ENCODE data around the gene GDF10. TPM values are rescaled to one million over a fixed set of nuclear protein-coding genes. Genes with fewer than 3 reads are reported as not detected.
A peak's percentile ranks its signal among the peaks of the same experiment; 100 is the strongest.

GDF10 gene
- polyA plus RNA-seq, 1 donor (not counting 4 experiments of a cell fraction or from before 2014, with no cell fraction given): not detected

- Histone ChIP-seq H3K36me3 (ENCODE audit: control insufficient read depth in 2 of 2, extremely low read depth in 1 of 2, insufficient read depth in 2 of 2, low read length in 2 of 2) (no peaks in the 10 kb centered on the region), H3K9ac (ENCODE audit: control insufficient read depth, extremely low read depth, insufficient read depth, low read length) (no peak overlapping the region), H3K4me2 (ENCODE audit: control insufficient read depth, extremely low read depth, insufficient read depth, low read depth, low read length) (no peak overlapping the region), H4K20me1 (ENCODE audit: control insufficient read depth, extremely low read depth, insufficient read depth, low read length) (no peaks in the 10 kb centered on the region), H3K9me3 (ENCODE audit: control insufficient read depth, low read depth, low read length) (no peaks in the 10 kb centered on the region), H3K4me3 (ENCODE audit: control insufficient read depth in 2 of 3, extremely low read depth in 1 of 3, insufficient read depth in 2 of 3, low read depth in 1 of 3, low read length in 3 of 3) (no peak overlapping the region), H3K4me1 (ENCODE audit: control insufficient read depth, extremely low read depth, insufficient read depth, low read length) (no peaks in the 10 kb centered on the region), H3K79me2 (ENCODE audit: control insufficient read depth, insufficient read depth, low read length) (no peaks in the 10 kb centered on the region), H2AFZ (ENCODE audit: control insufficient read depth, low read length) (no peak overlapping the region), H3K9me1 (ENCODE audit: control insufficient read depth, extremely low read depth, insufficient read depth, low read length) (no peaks in the 10 kb centered on the region), H3K27me3 (ENCODE audit: control insufficient read depth, extremely low read depth, insufficient read depth, low read length) (peaks cover 8% of the 10 kb centered on the region), H3K27ac (ENCODE audit: control insufficient read depth, insufficient read depth, low read length) (no peak overlapping the region)
- no peak for FAIRE-seq
- TF ChIP-seq, protein P1, sequence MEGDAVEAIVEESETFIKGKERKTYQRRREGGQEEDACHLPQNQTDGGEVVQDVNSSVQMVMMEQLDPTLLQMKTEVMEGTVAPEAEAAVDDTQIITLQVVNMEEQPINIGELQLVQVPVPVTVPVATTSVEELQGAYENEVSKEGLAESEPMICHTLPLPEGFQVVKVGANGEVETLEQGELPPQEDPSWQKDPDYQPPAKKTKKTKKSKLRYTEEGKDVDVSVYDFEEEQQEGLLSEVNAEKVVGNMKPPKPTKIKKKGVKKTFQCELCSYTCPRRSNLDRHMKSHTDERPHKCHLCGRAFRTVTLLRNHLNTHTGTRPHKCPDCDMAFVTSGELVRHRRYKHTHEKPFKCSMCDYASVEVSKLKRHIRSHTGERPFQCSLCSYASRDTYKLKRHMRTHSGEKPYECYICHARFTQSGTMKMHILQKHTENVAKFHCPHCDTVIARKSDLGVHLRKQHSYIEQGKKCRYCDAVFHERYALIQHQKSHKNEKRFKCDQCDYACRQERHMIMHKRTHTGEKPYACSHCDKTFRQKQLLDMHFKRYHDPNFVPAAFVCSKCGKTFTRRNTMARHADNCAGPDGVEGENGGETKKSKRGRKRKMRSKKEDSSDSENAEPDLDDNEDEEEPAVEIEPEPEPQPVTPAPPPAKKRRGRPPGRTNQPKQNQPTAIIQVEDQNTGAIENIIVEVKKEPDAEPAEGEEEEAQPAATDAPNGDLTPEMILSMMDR (optimal IDR thresholded peaks at IDR 0.05 in 1 of 3, IDR thresholded peaks at IDR 0.05 in 1 of 3, conservative IDR thresholded peaks at IDR 0.05 in 1 of 3; ENCODE audit: extremely low read depth in 1 of 3, insufficient read depth in 2 of 3, low read length in 3 of 3): no peak
- no peak for TF ChIP-seq EZH2 (IDR thresholded peaks at IDR 0.05; ENCODE audit: low read length)
- dilution Hi-C loops (cut with MboI; ENCODE audit: extremely low pct_ligation_motif_present, low sequenced_read_pairs): no loop called here
- no peak for DNase-seq (ENCODE audit: low read depth, low spot score)
Measured at GRCh38 chr10:47339759-47340607, 40.0 kb downstream of the GDF10 start.

DNA sequence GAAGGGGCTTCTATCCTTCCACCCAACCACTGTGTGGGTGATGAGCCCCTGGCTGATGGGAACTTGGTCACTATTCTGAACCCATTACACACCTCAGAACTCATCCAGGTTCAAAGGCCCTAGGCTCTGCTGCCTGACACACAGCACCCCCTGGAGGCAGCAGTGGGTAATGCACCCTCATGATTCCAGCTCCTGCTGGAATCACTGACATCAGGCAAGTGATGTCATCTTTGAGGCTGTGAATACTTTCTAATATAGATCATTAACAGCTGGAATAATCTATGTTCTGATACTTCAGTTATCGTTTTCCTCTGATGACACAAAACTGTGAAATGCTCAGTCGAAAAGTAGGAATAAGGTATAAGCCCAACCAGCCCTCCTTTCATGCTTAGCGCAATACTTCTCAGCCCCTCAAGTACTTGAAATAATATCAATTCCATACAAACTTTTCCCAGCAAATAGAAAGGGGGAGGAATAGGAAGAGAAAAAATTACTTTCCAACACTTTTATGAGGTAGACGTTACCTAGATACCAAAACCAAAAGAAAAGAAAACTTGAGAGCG is 40.7 kb downstream of the GDF10 start:
- H3K4me3 ChIP-seq (ENCODE audit: control insufficient read depth in 2 of 3, extremely low read depth in 1 of 3, insufficient read depth in 2 of 3, low read depth in 1 of 3, low read length in 3 of 3): no peak overlapping the region
- H3K9me1 ChIP-seq (ENCODE audit: control insufficient read depth, extremely low read depth, insufficient read depth, low read length): no peaks in the 10 kb centered on the region
- DNase-seq (ENCODE audit: low read depth, low spot score) (peak; percentile 56), FAIRE-seq (no peak)
- no peak overlapping the region for H2AFZ ChIP-seq (ENCODE audit: control insufficient read depth, low read length)
- H3K36me3 ChIP-seq (ENCODE audit: control insufficient read depth in 2 of 2, extremely low read depth in 1 of 2, insufficient read depth in 2 of 2, low read length in 2 of 2): no peaks in the 10 kb centered on the region
- no peaks in the 10 kb centered on the region for H3K79me2 ChIP-seq (ENCODE audit: control insufficient read depth, insufficient read depth, low read length)
- dilution Hi-C loops (cut with MboI; ENCODE audit: extremely low pct_ligation_motif_present, low sequenced_read_pairs): no loop called here
- H4K20me1 ChIP-seq (ENCODE audit: control insufficient read depth, extremely low read depth, insufficient read depth, low read length): no peaks in the 10 kb centered on the region
- H3K9me3 ChIP-seq (ENCODE audit: control insufficient read depth, low read depth, low read length): no peaks in the 10 kb centered on the region
- no peak overlapping the region for H3K27ac ChIP-seq (ENCODE audit: control insufficient read depth, insufficient read depth, low read length)
- H3K27me3 ChIP-seq (ENCODE audit: control insufficient read depth, extremely low read depth, insufficient read depth, low read length): peaks cover 5% of the 10 kb centered on the region
- no peak overlapping the region for H3K9ac ChIP-seq (ENCODE audit: control insufficient read depth, extremely low read depth, insufficient read depth, low read length)
- TF ChIP-seq, protein P1 (optimal IDR thresholded peaks at IDR 0.05 in 1 of 3, IDR thresholded peaks at IDR 0.05 in 1 of 3, conservative IDR thresholded peaks at IDR 0.05 in 1 of 3; ENCODE audit: extremely low read depth in 1 of 3, insufficient read depth in 2 of 3, low read length in 3 of 3): peak; percentile 90 to 98 (median 97)
- TF ChIP-seq EZH2 (IDR thresholded peaks at IDR 0.05; ENCODE audit: low read length): no peak
- no peak overlapping the region for H3K4me2 ChIP-seq (ENCODE audit: control insufficient read depth, extremely low read depth, insufficient read depth, low read depth, low read length)
- no peaks in the 10 kb centered on the region for H3K4me1 ChIP-seq (ENCODE audit: control insufficient read depth, extremely low read depth, insufficient read depth, low read length)

Measured in keratinocyte (primary cell).